ENCODE results near the gene HTR2B.

DNA sequence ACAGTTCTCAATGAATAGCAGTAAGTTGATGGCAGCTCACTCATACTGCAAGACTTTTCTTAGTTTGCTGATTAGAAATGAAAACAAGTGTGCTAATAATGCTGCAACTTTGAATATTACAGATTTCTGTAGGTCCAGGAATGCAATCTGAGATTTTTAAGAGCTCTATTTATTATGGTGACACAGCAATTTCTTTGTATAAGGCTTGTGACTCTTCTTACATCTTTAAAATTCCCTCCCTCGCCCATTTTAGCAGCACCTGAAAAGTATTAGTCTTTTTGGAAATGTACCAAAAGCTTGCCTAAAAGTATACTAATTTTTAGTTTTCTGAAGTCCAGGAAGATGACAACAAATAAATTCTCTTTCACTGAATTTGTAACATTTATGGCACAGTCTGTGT is 4.4 kb upstream of the HTR2B start:
- TF ChIP-seq POLR2A (IDR thresholded peaks at IDR 0.05; ENCODE audit: low read length): no peak
- TF ChIP-seq GATA1 (IDR thresholded peaks at IDR 0.05; ENCODE audit: low read depth, low read length): no peak

All from erythroblast (primary cell).